GM23338 (cell line): ENCODE data around the gene CNDP2. TPM values are rescaled to one million over a fixed set of nuclear protein-coding genes. Genes with fewer than 3 reads are reported as not detected.

ENCODE experiments used
- ATAC-seq: fragments of 200-7000 bp; cut with Tn5 transposase; 3 replicates; pipeline ENCODE4 v1.9.1; 2020
- DNase-seq: peaks from one replicate; pipeline ENCODE4 v3.0.0-alpha.2; 2015; ENCODE audit warnings: low spot score
- H2AFZ ChIP-seq: fragments of 200-600 bp; sonication (generic); 2 replicates; pipeline ENCODE4 v1.8.0; 2016; ENCODE audit warnings: antibody characterized with exemption, mild to moderate bottlenecking, moderate library complexity
- H3F3A ChIP-seq: fragments of 200-600 bp; sonication (generic); replicated peaks from 2 replicates; pipeline ENCODE4 v1.8.0; 2017; ENCODE audit warnings: antibody characterized with exemption, mixed run types, low read depth
- H3K27ac ChIP-seq: fragments of 200-600 bp; sonication (generic); 2 replicates; pipeline ENCODE4 v1.6.1; 2016; ENCODE audit warnings: low read depth
- H3K27me3 ChIP-seq: fragments of 200-600 bp; sonication (generic); 2 replicates; pipeline ENCODE4 v1.8.0; 2016; ENCODE audit warnings: mild to moderate bottlenecking, mixed run types, moderate library complexity; ENCODE audit not compliant: insufficient read depth
- H3K36me3 ChIP-seq: fragments of 200-600 bp; sonication (generic); 2 replicates; pipeline ENCODE4 v1.8.0; 2016; ENCODE audit warnings: mild to moderate bottlenecking; ENCODE audit not compliant: insufficient read depth
- H3K4me1 ChIP-seq: fragments of 200-600 bp; sonication (generic); 2 replicates; pipeline ENCODE4 v1.8.0; 2016; ENCODE audit warnings: mild to moderate bottlenecking, moderate library complexity; ENCODE audit not compliant: insufficient read depth
- H3K4me2 ChIP-seq: fragments of 200-600 bp; sonication (generic); 2 replicates; pipeline ENCODE4 v1.7.1; 2017; ENCODE audit warnings: mixed run types
- H3K4me3 ChIP-seq: fragments of 200-600 bp; sonication (generic); 2 replicates; pipeline ENCODE4 v1.6.1; 2016; ENCODE audit warnings: mixed run types
- H3K79me2 ChIP-seq: fragments of 200-600 bp; sonication (generic); replicated peaks from 2 replicates; pipeline ENCODE4 v1.8.0; 2017; ENCODE audit warnings: mild to moderate bottlenecking; ENCODE audit not compliant: insufficient read depth
- H3K9me2 ChIP-seq: fragments of 200-600 bp; sonication (generic); 2 replicates; pipeline ENCODE4 v1.8.0; 2017; ENCODE audit not compliant: insufficient read depth
- H4K20me1 ChIP-seq: fragments of 200-600 bp; sonication (generic); replicated peaks from 2 replicates; pipeline ENCODE4 v1.8.0; 2017; ENCODE audit warnings: mild to moderate bottlenecking; ENCODE audit not compliant: insufficient read depth
- H3K27ac Mint-ChIP-seq: 2 replicates; pipeline ENCODE4 v1.8.0; 2020; ENCODE audit warnings: inconsistent platforms, mild to moderate bottlenecking, moderate library complexity, mixed read lengths
- H3K27me3 Mint-ChIP-seq: 3 replicates; pipeline ENCODE4 v1.8.0; 2022; ENCODE audit warnings: low read depth, mild to moderate bottlenecking, moderate library complexity, mixed read lengths, inconsistent platforms; ENCODE audit not compliant: insufficient read depth, poor library complexity
- H3K36me3 Mint-ChIP-seq: 3 replicates; pipeline ENCODE4 v1.8.0; 2021; ENCODE audit warnings: low read depth, mild to moderate bottlenecking, inconsistent platforms, moderate library complexity, mixed read lengths
- H3K4me1 Mint-ChIP-seq: 3 replicates; pipeline ENCODE4 v1.8.0; 2020; ENCODE audit warnings: mild to moderate bottlenecking, inconsistent platforms, mixed read lengths
- H3K4me3 Mint-ChIP-seq: 3 replicates; pipeline ENCODE4 v1.8.0; 2021; ENCODE audit warnings: moderate library complexity, mild to moderate bottlenecking, inconsistent platforms, mixed read lengths
- H3K9me3 Mint-ChIP-seq: 3 replicates; pipeline ENCODE4 v1.8.0; 2020; ENCODE audit warnings: moderate library complexity, mild to moderate bottlenecking, inconsistent platforms, mixed read lengths
- CREB1 ChIP-seq: fragments of 250-450 bp; sonication (Bioruptor Pico); IDR thresholded peaks from 2 replicates; pipeline ENCODE4 v1.5.0; 2020; ENCODE audit warnings: low read depth, mild to moderate bottlenecking, moderate library complexity
- EZH2 ChIP-seq: fragments of 200-600 bp; sonication (generic); IDR thresholded peaks from one replicate; pipeline ENCODE4 v1.8.0; 2017; ENCODE audit warnings: antibody characterized with exemption, mild to moderate bottlenecking, low read depth; ENCODE audit not compliant: unreplicated experiment
- EZH2phosphoT487 ChIP-seq: fragments of 200-600 bp; sonication (generic); IDR thresholded peaks from one replicate; pipeline ENCODE4 v1.8.1; 2018; ENCODE audit warnings: antibody characterized with exemption; ENCODE audit not compliant: unreplicated experiment
- JUNB ChIP-seq: IDR thresholded peaks from one replicate; pipeline ENCODE4 v1.6.1; 2016; ENCODE audit warnings: antibody characterized with exemption; ENCODE audit not compliant: unreplicated experiment
- NANOG ChIP-seq: IDR thresholded peaks from 2 replicates; pipeline ENCODE4 v1.6.1; 2016; ENCODE audit warnings: antibody characterized with exemption, borderline replicate concordance
- POLR2AphosphoS5 ChIP-seq: IDR thresholded peaks from 2 replicates; pipeline ENCODE4 v1.6.1; 2016; ENCODE audit warnings: antibody characterized with exemption, low read depth
- STAT1 ChIP-seq: IDR thresholded peaks from one replicate; pipeline ENCODE4 v1.6.1; 2016; ENCODE audit warnings: antibody characterized with exemption; ENCODE audit not compliant: unreplicated experiment
- ZNF114 ChIP-seq: fragments of 250-450 bp; sonication (Bioruptor Pico); IDR thresholded peaks from 2 replicates; pipeline ENCODE4 v1.5.0; 2020; ENCODE audit warnings: mild to moderate bottlenecking, moderate library complexity
- ZNF331 ChIP-seq: fragments of 250-450 bp; sonication (Bioruptor Pico); IDR thresholded peaks from 2 replicates; pipeline ENCODE4 v1.5.0; 2020; ENCODE audit warnings: low read depth, mild to moderate bottlenecking, moderate library complexity
- polyA plus RNA-seq: library from polyadenylated mRNA; unstranded; fragments of >200 nt; fragmentation: Nextera tagmentation; extraction: Ambion mirVana; gene quantifications from 2 replicates; pipeline ENCODE4 v1.2.1, GENCODE V29; 2016
- total RNA-seq: library from RNA; depleted of rRNA; stranded (reverse); fragments of >200 nt; shearing (Covaris generic); gene quantifications from 2 replicates; pipeline ENCODE4 v1.2.3, GENCODE V29; 2014
- TF ChIP-seq, protein P1 (sequence below): IDR thresholded peaks from one replicate; pipeline ENCODE4 v1.6.1; 2018; ENCODE audit warnings: antibody characterized with exemption; ENCODE audit not compliant: unreplicated experiment
- TF ChIP-seq, protein P2 (sequence below): IDR thresholded peaks from 2 replicates; pipeline ENCODE4 v1.6.1; 2016; ENCODE audit warnings: antibody characterized with exemption
- TF ChIP-seq, protein P3 (sequence below): fragments of 250-450 bp; sonication (Bioruptor Pico); IDR thresholded peaks from 2 replicates; pipeline ENCODE4 v1.5.0; 2020; ENCODE audit warnings: mild to moderate bottlenecking, moderate library complexity

CNDP2 gene
- total and polyA plus RNA-seq, 2 experiments from 2014 or later: 116 to 175 TPM

DNA sequence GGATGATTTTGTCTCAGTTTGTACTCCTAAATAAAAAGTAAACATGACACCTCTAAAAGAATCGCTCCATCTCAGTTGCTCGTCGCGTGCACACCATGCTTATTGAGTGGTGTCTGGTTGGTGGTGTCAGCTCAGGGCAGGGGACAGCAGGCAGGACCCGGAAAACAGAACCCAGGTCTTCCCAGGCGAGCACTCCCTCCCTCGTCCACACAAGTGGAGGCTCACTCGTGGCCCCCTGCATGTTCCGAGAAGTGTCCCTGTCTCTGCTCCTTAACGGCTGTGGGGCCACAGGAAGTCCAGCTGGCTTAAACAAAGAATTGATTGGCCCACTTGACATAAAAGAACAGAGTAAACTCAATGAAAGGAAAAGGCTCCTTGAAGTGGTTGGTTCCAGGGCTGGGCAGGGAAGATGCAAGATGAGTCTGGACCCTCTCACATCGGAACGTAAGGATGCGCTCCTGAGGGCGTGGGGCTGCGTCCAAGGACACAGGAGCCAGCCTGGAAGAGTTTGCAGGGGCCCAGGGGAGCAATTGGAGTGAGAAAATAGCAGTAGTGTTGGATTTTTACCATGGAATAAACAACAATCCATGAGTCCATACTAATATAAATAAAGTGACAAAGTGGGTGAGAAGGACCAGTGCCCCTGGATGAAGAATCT lies 25.0 kb downstream of the CNDP2 start (continued):
- no peak for TF ChIP-seq NANOG
- no peak for TF ChIP-seq ZNF331 (CRISPR knock-in tag)
- TF ChIP-seq, protein P1, sequence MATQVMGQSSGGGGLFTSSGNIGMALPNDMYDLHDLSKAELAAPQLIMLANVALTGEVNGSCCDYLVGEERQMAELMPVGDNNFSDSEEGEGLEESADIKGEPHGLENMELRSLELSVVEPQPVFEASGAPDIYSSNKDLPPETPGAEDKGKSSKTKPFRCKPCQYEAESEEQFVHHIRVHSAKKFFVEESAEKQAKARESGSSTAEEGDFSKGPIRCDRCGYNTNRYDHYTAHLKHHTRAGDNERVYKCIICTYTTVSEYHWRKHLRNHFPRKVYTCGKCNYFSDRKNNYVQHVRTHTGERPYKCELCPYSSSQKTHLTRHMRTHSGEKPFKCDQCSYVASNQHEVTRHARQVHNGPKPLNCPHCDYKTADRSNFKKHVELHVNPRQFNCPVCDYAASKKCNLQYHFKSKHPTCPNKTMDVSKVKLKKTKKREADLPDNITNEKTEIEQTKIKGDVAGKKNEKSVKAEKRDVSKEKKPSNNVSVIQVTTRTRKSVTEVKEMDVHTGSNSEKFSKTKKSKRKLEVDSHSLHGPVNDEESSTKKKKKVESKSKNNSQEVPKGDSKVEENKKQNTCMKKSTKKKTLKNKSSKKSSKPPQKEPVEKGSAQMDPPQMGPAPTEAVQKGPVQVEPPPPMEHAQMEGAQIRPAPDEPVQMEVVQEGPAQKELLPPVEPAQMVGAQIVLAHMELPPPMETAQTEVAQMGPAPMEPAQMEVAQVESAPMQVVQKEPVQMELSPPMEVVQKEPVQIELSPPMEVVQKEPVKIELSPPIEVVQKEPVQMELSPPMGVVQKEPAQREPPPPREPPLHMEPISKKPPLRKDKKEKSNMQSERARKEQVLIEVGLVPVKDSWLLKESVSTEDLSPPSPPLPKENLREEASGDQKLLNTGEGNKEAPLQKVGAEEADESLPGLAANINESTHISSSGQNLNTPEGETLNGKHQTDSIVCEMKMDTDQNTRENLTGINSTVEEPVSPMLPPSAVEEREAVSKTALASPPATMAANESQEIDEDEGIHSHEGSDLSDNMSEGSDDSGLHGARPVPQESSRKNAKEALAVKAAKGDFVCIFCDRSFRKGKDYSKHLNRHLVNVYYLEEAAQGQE: no peak
- no peak for TF ChIP-seq ZNF114 (CRISPR knock-in tag)
- TF ChIP-seq JUNB: no peak
- no peak for TF ChIP-seq EZH2
- TF ChIP-seq POLR2AphosphoS5: no peak
- no peak for TF ChIP-seq STAT1

DNA sequence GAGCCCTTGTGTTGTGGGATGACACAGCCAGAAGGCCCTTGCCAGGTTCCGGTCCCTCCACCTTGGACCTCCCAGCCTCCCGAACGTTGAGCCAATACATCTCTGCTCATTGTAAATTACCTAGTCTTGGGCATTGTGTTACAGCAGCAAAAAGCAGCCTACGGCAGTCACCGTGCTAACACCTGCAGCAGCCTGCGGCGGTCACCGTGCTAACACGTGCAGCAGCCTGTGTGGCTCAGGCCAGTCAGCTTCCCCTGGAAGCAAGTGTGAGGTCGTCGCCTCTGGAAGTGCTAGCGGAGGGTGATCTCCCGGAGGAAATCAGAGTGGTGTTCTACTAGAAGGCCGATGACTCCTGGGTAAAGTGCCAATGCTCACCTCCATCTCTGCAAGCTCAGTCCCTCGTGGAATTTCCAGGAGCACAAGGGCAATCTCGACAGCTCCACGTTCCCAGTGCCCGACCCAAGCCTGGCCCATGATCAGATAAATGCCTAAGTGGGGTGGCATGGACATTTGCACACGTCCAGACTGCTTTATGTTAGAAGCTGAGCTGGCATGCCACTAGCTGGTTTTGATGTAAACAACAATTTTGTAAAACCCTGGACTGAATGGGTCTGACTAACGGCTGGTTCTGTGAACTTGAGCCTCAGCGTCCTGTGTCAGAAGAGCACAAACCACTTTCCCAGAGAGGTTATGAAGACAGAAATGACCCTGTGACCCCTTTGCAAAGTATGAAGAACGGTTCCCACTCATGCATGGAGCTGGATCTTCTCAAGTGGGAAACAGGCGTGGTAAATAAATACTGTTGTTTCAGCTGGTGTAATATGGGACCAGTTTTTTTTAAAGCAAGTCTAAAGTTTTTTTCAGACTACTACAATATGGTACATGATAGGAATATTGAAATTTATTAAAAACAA lies 26.7 kb downstream of the CNDP2 start:
- Histone ChIP-seq H3K79me2 (no peaks in the 10 kb centered on the region), H3K27ac (no peak overlapping the region), H3K27me3 (no peaks in the 10 kb centered on the region), H3K36me3 (no peaks in the 10 kb centered on the region), H2AFZ (no peak overlapping the region), H3K4me3 (no peak overlapping the region), H3F3A (no peaks in the 10 kb centered on the region), H3K4me1 (no peaks in the 10 kb centered on the region), H3K4me2 (no peak overlapping the region), H4K20me1 (no peaks in the 10 kb centered on the region), H3K9me2 (peaks cover 3% of the 10 kb centered on the region; the same call in 1 of the 2 replicates)
- Mint-ChIP-seq H3K27ac (no peak overlapping the region), H3K36me3 (peaks cover 71% of the 10 kb centered on the region), H3K27me3 (peaks cover 12% of the 10 kb centered on the region), H3K4me1 (peaks cover 3% of the 10 kb centered on the region; the same call in 2 of the 3 replicates), H3K4me3 (no peak overlapping the region), H3K9me3 (peaks cover 43% of the 10 kb centered on the region)
- no peak for DNase-seq
- ATAC-seq: no peak; the same call in 2 of the 3 replicates
- TF ChIP-seq STAT1 (no peak), EZH2 (no peak), ZNF114 (CRISPR knock-in tag) (no peak), ZNF331 (CRISPR knock-in tag) (no peak), POLR2AphosphoS5 (no peak), EZH2phosphoT487 (no peak), CREB1 (CRISPR knock-in tag) (no peak)
- TF ChIP-seq, protein P2, sequence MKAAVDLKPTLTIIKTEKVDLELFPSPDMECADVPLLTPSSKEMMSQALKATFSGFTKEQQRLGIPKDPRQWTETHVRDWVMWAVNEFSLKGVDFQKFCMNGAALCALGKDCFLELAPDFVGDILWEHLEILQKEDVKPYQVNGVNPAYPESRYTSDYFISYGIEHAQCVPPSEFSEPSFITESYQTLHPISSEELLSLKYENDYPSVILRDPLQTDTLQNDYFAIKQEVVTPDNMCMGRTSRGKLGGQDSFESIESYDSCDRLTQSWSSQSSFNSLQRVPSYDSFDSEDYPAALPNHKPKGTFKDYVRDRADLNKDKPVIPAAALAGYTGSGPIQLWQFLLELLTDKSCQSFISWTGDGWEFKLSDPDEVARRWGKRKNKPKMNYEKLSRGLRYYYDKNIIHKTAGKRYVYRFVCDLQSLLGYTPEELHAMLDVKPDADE: no peak
- TF ChIP-seq, protein P3, sequence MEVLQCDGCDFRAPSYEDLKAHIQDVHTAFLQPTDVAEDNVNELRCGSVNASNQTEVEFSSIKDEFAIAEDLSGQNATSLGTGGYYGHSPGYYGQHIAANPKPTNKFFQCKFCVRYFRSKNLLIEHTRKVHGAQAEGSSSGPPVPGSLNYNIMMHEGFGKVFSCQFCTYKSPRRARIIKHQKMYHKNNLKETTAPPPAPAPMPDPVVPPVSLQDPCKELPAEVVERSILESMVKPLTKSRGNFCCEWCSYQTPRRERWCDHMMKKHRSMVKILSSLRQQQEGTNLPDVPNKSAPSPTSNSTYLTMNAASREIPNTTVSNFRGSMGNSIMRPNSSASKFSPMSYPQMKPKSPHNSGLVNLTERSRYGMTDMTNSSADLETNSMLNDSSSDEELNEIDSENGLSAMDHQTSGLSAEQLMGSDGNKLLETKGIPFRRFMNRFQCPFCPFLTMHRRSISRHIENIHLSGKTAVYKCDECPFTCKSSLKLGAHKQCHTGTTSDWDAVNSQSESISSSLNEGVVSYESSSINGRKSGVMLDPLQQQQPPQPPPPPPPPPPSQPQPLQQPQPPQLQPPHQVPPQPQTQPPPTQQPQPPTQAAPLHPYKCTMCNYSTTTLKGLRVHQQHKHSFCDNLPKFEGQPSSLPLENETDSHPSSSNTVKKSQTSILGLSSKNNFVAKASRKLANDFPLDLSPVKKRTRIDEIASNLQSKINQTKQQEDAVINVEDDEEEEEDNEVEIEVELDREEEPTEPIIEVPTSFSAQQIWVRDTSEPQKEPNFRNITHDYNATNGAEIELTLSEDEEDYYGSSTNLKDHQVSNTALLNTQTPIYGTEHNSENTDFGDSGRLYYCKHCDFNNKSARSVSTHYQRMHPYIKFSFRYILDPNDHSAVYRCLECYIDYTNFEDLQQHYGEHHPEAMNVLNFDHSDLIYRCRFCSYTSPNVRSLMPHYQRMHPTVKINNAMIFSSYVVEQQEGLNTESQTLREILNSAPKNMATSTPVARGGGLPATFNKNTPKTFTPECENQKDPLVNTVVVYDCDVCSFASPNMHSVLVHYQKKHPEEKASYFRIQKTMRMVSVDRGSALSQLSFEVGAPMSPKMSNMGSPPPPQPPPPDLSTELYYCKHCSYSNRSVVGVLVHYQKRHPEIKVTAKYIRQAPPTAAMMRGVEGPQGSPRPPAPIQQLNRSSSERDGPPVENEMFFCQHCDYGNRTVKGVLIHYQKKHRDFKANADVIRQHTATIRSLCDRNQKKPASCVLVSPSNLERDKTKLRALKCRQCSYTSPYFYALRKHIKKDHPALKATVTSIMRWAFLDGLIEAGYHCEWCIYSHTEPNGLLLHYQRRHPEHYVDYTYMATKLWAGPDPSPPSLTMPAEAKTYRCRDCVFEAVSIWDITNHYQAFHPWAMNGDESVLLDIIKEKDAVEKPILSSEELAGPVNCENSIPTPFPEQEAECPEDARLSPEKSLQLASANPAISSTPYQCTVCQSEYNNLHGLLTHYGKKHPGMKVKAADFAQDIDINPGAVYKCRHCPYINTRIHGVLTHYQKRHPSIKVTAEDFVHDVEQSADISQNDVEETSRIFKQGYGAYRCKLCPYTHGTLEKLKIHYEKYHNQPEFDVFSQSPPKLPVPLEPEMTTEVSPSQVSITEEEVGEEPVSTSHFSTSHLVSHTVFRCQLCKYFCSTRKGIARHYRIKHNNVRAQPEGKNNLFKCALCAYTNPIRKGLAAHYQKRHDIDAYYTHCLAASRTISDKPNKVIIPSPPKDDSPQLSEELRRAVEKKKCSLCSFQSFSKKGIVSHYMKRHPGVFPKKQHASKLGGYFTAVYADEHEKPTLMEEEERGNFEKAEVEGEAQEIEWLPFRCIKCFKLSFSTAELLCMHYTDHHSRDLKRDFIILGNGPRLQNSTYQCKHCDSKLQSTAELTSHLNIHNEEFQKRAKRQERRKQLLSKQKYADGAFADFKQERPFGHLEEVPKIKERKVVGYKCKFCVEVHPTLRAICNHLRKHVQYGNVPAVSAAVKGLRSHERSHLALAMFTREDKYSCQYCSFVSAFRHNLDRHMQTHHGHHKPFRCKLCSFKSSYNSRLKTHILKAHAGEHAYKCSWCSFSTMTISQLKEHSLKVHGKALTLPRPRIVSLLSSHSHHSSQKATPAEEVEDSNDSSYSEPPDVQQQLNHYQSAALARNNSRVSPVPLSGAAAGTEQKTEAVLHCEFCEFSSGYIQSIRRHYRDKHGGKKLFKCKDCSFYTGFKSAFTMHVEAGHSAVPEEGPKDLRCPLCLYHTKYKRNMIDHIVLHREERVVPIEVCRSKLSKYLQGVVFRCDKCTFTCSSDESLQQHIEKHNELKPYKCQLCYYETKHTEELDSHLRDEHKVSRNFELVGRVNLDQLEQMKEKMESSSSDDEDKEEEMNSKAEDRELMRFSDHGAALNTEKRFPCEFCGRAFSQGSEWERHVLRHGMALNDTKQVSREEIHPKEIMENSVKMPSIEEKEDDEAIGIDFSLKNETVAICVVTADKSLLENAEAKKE (CRISPR knock-in tag): no peak
